ENCODE results near the gene DACT2. TPM values are rescaled to one million over a fixed set of nuclear protein-coding genes. Genes with fewer than 3 reads are reported as not detected.
"Not testable (repeated sequence)": the region's sequence is repeated elsewhere in the genome, so short reads cannot be mapped to it uniquely, and the experiment has no call there.

The DACT2 gene
- polyA plus RNA-seq, 1 experiment: not detected

DNA sequence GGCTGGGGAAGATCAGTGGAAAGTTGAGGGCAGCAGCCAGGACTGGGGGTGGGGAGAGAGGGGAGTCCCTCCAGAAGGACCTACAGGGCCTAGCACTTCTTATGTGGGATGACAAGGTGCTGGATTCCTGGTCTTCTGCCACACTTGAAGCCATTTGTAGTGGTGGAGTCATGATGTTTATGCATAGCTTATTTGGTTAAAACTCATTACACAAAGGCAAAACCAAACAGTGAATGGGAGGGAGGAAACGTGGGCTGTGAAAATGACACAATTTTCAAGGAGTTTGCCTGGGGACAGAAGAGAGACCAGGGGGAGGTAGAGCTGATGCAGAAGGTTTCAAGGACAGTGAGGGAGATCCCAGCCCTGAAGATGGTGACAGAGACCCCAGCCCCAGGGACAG is 50.8 kb downstream of the DACT2 start:
- no peak overlapping the region for H3K27ac ChIP-seq (ENCODE audit: low read depth, low read length)
- no peak for DNase-seq (ENCODE audit: low read depth, low spot score)
- TF ChIP-seq CTCF (IDR thresholded peaks at IDR 0.05; ENCODE audit: low read depth, low read length): no peak
- POLR2A ChIA-PET: no interaction called here
- CTCF ChIA-PET: no interaction called here
- peaks cover 75% of the 10 kb centered on the region for H3K9me3 ChIP-seq (ENCODE audit: control insufficient read depth, insufficient read depth, low read length)
- no peak overlapping the region for H3K4me3 ChIP-seq (ENCODE audit: low read depth, low read length)
- no peaks in the 10 kb centered on the region for H3K27me3 ChIP-seq (ENCODE audit: control insufficient read depth, insufficient read depth, low read length)

DNA sequence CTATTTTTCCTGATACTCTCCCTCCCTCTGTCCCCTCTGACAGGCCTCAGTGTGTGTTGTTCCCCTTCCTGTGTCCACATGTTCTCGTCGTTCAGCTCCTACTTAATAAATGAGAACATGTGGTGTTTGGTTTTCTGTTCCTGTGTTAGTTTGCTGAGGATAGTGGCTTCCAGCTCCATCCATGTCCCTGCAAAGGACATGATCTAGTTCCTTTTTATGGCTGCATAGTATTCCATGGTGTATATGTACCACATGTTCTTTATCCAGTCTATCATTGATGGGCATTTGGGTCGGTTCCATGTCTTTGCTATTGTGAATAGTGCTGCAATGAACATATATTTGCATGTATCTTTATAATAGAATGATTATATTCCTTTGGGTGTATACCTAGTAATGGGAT is 51.8 kb downstream of the DACT2 start:
- H3K4me3 ChIP-seq (ENCODE audit: low read depth, low read length); CTCF ChIA-PET; POLR2A ChIA-PET; H3K27me3 ChIP-seq (ENCODE audit: control insufficient read depth, insufficient read depth, low read length); H3K27ac ChIP-seq (ENCODE audit: low read depth, low read length); DNase-seq (ENCODE audit: low read depth, low spot score): not testable (repeated sequence)
- H3K9me3 ChIP-seq (ENCODE audit: control insufficient read depth, insufficient read depth, low read length): peaks cover 77% of the 10 kb centered on the region

DNA sequence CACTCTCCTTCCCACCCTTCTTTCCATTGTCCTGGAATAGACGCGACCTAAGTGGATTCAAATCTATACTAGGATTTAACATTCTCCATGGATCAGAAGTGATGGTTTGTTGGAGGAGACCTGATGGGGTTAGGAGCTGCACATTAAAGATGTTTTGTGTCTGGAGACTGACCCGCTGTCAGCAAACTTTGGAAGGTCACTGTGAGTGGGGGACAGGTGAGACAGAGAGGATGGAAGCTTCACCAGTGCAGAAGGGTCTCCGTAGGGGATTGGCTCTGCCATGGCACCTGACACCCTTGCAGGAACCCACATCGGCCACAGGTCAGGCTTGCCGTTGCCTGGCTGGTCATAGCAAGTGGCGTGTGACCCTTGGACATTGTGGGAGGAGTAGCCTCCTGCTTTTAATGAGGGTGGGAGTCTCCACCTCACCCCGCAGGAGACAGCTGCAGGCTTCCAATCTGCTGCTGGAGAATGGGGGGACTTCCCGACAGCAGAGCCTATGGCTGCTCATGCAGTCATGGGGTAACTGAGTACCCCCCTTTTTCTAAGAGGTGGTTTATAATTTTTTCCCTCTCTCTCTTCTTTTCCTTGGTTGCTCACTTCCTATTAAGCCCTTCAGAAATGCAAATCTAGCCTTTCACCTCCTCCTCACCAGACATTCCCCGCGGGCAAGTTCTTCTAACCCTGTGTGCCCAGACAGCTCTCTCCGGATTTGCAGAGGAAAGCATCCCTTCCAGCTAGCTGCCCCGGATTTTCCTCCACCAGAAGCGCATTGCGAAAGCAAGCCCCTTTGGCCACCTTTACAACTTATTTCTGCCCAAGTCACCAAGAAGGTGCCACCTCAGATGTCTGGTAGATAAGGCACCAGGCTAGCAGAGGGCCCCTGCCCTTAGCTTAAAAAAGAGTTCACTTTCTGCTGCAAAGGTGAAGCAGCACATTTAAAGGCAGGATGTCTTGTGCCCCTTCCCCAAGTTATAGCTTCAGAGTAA is 53.5 kb downstream of the DACT2 start:
- no peak overlapping the region for H3K27ac ChIP-seq (ENCODE audit: low read depth, low read length)
- no peak for TF ChIP-seq CTCF (IDR thresholded peaks at IDR 0.05; ENCODE audit: low read depth, low read length)
- DNase-seq (ENCODE audit: low read depth, low spot score): no peak
- no peaks in the 10 kb centered on the region for H3K27me3 ChIP-seq (ENCODE audit: control insufficient read depth, insufficient read depth, low read length)
- H3K4me3 ChIP-seq (ENCODE audit: low read depth, low read length): no peak overlapping the region
- CTCF ChIA-PET: no interaction called here
- POLR2A ChIA-PET: no interaction called here
- H3K9me3 ChIP-seq (ENCODE audit: control insufficient read depth, insufficient read depth, low read length): peaks cover 80% of the 10 kb centered on the region

DNA sequence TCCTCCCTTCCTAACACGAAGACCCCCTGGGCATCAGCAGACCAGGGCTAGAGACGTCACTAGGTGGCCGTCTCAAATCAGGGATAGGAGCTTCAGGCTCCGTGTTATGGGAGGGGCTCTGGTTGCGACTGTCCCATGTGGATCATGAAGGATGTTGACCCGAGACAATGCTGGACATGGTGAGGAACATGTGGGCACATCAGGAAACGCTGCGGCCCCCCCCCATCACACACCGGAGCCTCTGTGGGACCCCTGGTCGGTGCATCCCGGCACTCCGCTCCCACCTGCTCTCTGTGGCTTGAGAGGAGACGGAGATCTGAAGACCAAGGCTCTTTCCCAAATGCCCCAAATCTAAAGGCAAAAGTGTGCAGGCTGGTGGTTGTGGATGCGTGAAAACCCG is 54.2 kb downstream of the DACT2 start:
- ChIA-PET POLR2A (no interaction called here), CTCF (no interaction called here)
- Histone ChIP-seq H3K9me3 (ENCODE audit: control insufficient read depth, insufficient read depth, low read length) (peaks cover 81% of the 10 kb centered on the region), H3K27me3 (ENCODE audit: control insufficient read depth, insufficient read depth, low read length) (no peaks in the 10 kb centered on the region), H3K4me3 (ENCODE audit: low read depth, low read length) (no peak overlapping the region), H3K27ac (ENCODE audit: low read depth, low read length) (no peak overlapping the region)
- DNase-seq (ENCODE audit: low read depth, low spot score): no peak
- no peak for TF ChIP-seq CTCF (IDR thresholded peaks at IDR 0.05; ENCODE audit: low read depth, low read length)

GRCh38 chr6:168264593-168265335 is 54.8 kb downstream of the DACT2 start:
- DNase-seq (ENCODE audit: low read depth, low spot score): no peak
- H3K27ac ChIP-seq (ENCODE audit: low read depth, low read length): no peak overlapping the region
- ChIA-PET POLR2A (no interaction called here), CTCF (no interaction called here)
- H3K27me3 ChIP-seq (ENCODE audit: control insufficient read depth, insufficient read depth, low read length): no peaks in the 10 kb centered on the region
- H3K9me3 ChIP-seq (ENCODE audit: control insufficient read depth, insufficient read depth, low read length): peaks cover 81% of the 10 kb centered on the region
- TF ChIP-seq CTCF (IDR thresholded peaks at IDR 0.05; ENCODE audit: low read depth, low read length): no peak
- no peak overlapping the region for H3K4me3 ChIP-seq (ENCODE audit: low read depth, low read length)

All from AG04450 (cell line).